ENCODE data around the gene MMP2.

GRCh38 chr16:55540221-55540620 lies 61.2 kb downstream of the MMP2 start:
- TF ChIP-seq, protein P1, sequence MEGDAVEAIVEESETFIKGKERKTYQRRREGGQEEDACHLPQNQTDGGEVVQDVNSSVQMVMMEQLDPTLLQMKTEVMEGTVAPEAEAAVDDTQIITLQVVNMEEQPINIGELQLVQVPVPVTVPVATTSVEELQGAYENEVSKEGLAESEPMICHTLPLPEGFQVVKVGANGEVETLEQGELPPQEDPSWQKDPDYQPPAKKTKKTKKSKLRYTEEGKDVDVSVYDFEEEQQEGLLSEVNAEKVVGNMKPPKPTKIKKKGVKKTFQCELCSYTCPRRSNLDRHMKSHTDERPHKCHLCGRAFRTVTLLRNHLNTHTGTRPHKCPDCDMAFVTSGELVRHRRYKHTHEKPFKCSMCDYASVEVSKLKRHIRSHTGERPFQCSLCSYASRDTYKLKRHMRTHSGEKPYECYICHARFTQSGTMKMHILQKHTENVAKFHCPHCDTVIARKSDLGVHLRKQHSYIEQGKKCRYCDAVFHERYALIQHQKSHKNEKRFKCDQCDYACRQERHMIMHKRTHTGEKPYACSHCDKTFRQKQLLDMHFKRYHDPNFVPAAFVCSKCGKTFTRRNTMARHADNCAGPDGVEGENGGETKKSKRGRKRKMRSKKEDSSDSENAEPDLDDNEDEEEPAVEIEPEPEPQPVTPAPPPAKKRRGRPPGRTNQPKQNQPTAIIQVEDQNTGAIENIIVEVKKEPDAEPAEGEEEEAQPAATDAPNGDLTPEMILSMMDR (IDR thresholded peaks at IDR 0.05) = no peak
- TF ChIP-seq POLR2A (IDR thresholded peaks at IDR 0.05) = no peak
